ENCODE results near the gene PIN4.
A peak's percentile ranks its signal among the peaks of the same experiment; 100 is the strongest.

PIN4 gene

GRCh38 chrX:72243472-72243871, 61.9 kb downstream of the PIN4 start:
- DNase-seq: no peak
- H3K27me3 ChIP-seq (ENCODE audit: insufficient read depth, low read depth, severe bottlenecking): no peaks in the 10 kb centered on the region
- H3K36me3 ChIP-seq: no peaks in the 10 kb centered on the region
- no peaks in the 10 kb centered on the region for H3K9me3 ChIP-seq (ENCODE audit: severe bottlenecking)
- no peak for TF ChIP-seq CTCF (IDR thresholded peaks at IDR 0.05; ENCODE audit: low read depth, low read length)
- H3K4me3 ChIP-seq (ENCODE audit: low read depth, low read length): no peak overlapping the region
- H3K27ac ChIP-seq: no peak overlapping the region

DNA sequence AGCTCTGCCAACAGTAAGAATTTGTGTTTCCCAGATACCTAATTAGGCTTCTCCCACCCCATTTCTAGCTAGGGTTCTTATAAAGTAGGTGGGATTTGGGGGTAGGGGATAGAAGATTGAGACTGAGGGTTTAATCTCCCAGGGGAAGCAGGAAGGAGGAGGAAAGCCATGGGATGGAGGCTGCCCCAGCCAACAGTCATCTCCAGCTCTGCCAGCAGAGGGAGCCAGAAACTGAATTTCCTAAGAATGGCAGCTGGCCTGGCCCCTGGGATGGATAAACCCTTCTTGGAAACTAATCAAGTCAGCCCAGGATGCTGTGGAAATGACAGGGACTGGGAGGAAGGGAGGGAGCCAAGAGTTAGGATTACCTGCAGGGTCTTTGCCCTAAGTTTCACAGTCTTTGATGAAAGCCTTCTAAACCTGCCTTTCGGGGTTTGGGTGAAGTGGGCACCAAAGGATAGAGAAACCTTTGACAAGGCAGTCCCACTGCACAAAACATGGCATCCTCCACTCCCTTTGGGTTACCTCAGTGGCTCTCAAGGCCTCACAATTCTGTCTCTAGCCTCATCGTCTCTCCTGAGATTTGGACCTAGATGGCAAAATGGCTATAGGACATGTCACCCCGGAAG, 64.0 kb downstream of the PIN4 start:
- Histone ChIP-seq H3K27ac (no peak overlapping the region), H3K4me3 (ENCODE audit: low read depth, low read length) (no peak overlapping the region), H3K9me3 (ENCODE audit: severe bottlenecking) (no peaks in the 10 kb centered on the region), H3K27me3 (ENCODE audit: insufficient read depth, low read depth, severe bottlenecking) (no peaks in the 10 kb centered on the region), H3K36me3 (no peaks in the 10 kb centered on the region)
- peak; percentile 84 for TF ChIP-seq CTCF (IDR thresholded peaks at IDR 0.05; ENCODE audit: low read depth, low read length)
- DNase-seq: peak; percentile 80

- no peak for DNase-seq
- no peaks in the 10 kb centered on the region for H3K9me3 ChIP-seq (ENCODE audit: severe bottlenecking)
Observed at GRCh38 chrX:72247206-72247942, 65.8 kb downstream of the PIN4 start.

More at GRCh38 chrX:72247206-72247942, 65.8 kb downstream of the PIN4 start:
- TF ChIP-seq CTCF (IDR thresholded peaks at IDR 0.05; ENCODE audit: low read depth, low read length): no peak
- no peaks in the 10 kb centered on the region for H3K27me3 ChIP-seq (ENCODE audit: insufficient read depth, low read depth, severe bottlenecking)
- H3K36me3 ChIP-seq: no peaks in the 10 kb centered on the region
- H3K4me3 ChIP-seq (ENCODE audit: low read depth, low read length): no peak overlapping the region
- no peak overlapping the region for H3K27ac ChIP-seq
